ENCODE measurements around the gene TPRN. TPM values are rescaled to one million over a fixed set of nuclear protein-coding genes. Genes with fewer than 3 reads are reported as not detected.

Gene TPRN
- total and polyA plus RNA-seq, 7 experiments from 2014 or later, result 0.35 to 13.5 (median 7.4) TPM

DNA sequence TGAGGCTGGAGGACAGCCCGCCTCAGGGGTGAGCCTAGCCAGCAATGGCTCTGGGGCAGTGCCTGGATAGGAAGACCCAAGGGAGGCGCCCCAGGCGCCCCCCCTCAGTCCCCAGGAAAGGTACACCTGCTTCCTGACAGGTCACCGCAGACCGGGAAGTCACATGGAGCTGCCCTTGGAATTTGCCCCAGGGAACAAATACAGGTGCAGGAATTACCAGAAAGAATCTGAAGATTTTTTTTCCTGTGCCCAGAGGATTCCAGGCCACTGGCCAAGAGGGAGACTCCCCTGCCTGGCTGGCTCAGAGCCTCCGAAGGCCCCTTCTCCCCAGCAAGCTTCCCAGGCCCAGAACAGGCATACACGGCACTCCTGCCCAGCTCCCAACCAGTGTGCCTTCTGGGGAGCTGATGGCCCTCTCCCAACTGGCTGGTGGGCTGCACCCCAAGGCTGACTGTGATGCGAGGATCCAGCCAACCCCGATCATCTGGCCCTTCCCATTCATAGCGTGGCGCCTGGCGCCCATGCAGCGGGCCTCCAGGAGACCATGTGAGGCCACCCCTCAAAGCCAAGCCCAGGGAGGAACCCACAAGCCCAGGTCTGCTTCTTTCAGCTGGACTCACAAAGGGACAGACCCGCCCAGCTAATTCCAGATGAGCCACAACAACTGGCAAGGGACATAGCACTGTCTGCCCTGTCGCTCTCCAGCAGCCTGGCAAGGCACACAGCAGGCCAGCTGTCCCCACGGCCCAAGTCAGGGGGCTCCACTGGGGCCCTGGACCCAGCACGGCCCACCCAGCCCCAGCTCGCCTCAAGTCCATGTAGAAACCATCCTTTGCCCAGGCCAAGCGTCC lies 2.3 kb downstream of the TPRN start:
- peak overlapping the region in 5 of 10 donors; percentile 12 to 81 (median 42) for H3K4me3 Mint-ChIP-seq
- intact Hi-C loops (cut with micrococcal nuclease), result no loop called here

DNA sequence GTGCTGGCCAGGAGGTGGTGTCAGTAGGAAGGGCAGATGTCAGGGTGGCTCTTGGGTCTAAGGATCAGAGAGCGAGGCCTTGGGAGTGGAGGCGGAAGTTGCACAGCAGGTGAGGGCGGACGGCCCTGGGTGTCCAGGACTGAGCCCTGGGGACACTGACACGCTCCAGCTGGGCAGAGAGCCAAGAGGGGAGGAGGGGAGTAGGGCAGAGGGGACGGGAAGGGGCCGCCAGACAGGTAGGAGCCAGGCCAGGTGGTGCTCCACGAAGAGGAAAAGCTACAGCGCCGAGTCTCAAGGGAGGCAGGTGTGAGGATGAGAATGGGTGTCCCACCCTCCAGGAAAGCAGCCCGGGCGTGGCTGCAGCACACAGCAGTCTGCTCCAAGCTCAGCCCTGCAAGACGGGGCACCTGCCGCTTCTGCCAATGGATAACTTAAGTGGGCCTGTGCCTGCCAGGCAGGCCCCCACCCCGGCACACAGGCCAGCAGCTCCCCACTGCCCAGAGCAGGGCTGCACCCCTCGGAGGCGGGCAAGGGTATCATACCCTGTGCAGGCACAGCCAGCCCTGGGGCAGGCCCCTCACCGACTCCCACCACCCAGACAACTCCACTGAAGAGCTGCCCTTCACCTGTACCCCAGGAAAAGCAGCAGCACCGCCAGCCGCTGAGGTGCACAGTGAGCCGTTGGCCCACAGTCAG lies 4.9 kb downstream of the TPRN start:
- Histone ChIP-seq H3K9me3 (ENCODE audit: control insufficient read depth in 2 of 3, low read length in 3 of 3) (no peaks in the 10 kb centered on the region), H3K27ac (ENCODE audit: low read depth, low read length) (no peak overlapping the region), H3K4me1 (ENCODE audit: control insufficient read depth in 2 of 2, insufficient read depth in 2 of 2, low read length in 2 of 2) (no peaks in the 10 kb centered on the region), H3K4me3 (ENCODE audit: low read length) (no peak overlapping the region), H3K36me3 (ENCODE audit: control insufficient read depth in 2 of 3, insufficient read depth in 3 of 3, low read length in 3 of 3) (peaks cover 0 to 9% (median 0%) of the 10 kb centered on the region in 3 experiments), H3K27me3 (ENCODE audit: control insufficient read depth in 2 of 2, insufficient read depth in 2 of 2, low read length in 2 of 2) (no peaks in the 10 kb centered on the region)
- DNase-seq (no peak), ATAC-seq (no peak)
- no peak overlapping the region for H3K4me3 Mint-ChIP-seq
- H3K4me1 Mint-ChIP-seq, result peaks cover 0 to 11% (median 4%) of the 10 kb centered on the region in 7 donors
- POLR2A ChIA-PET, result interaction anchor here (0.6 to 1.6 kb wide), 3 partner anchors 9 to 199 kb away, joined by 3 to 5 read pairs (median 4); partner anchors contain the start of genes CLIC3 and TMEM203
- intact Hi-C loops (cut with micrococcal nuclease), result no loop called here
- CTCF ChIA-PET, result no interaction called here
- H3K36me3 Mint-ChIP-seq, result peaks cover 0 to 4% (median 0%) of the 10 kb centered on the region in 5 donors
- no peak overlapping the region for H3K27ac Mint-ChIP-seq
- no peaks in the 10 kb centered on the region for H3K9me3 Mint-ChIP-seq
- H3K27me3 Mint-ChIP-seq, result no peaks in the 10 kb centered on the region

More for the DNA sequence above, 2.3 kb downstream of the TPRN start:
- DNase-seq (no peak), ATAC-seq (no peak)
- Histone ChIP-seq H3K4me1 (ENCODE audit: control insufficient read depth in 2 of 2, insufficient read depth in 2 of 2, low read length in 2 of 2) (peaks cover 6 to 8% of the 10 kb centered on the region in 2 donors), H3K27me3 (ENCODE audit: control insufficient read depth in 2 of 2, insufficient read depth in 2 of 2, low read length in 2 of 2) (no peaks in the 10 kb centered on the region), H3K9me3 (ENCODE audit: control insufficient read depth in 2 of 3, low read length in 3 of 3) (no peaks in the 10 kb centered on the region), H3K36me3 (ENCODE audit: control insufficient read depth in 2 of 3, insufficient read depth in 3 of 3, low read length in 3 of 3) (no peaks in the 10 kb centered on the region), H3K4me3 (ENCODE audit: low read length) (no peak overlapping the region), H3K27ac (ENCODE audit: low read depth, low read length) (no peak overlapping the region)
- Mint-ChIP-seq H3K4me1 (peaks cover 9 to 21% (median 11%) of the 10 kb centered on the region in 7 donors), H3K27ac (no peak overlapping the region), H3K27me3 (no peaks in the 10 kb centered on the region), H3K9me3 (no peaks in the 10 kb centered on the region), H3K36me3 (no peaks in the 10 kb centered on the region)
- POLR2A ChIA-PET, result interaction anchor here (0.6 to 3.4 kb wide), 7 partner anchors 9 to 386 kb away, joined by 3 to 16 read pairs (median 4); partner anchors contain the start of genes CYSRT1, MAN1B1 and SSNA1
- CTCF ChIA-PET, result no interaction called here

DNA sequence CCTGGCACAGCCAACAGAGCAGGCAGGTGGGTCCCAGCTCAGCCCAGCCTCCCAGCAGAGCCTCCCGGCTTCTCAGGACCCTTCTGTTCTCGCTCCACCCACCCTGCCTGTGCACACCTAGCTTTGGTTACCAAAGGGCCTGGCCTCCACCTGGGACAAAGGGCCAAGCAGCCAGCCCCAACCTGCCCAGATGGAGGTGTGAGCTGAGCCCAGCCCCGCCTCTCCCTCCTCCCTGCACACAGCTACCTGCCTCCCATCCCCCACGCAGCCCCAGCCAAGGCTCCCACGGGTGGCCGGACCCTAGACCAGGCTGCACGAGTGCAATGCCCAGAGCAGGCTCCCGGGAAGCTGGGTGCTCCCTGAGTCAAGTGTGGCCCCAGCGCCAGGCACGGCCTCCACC lies 5.6 kb downstream of the TPRN start:
- Mint-ChIP-seq H3K4me3 (no peak overlapping the region), H3K27ac (no peak overlapping the region), H3K27me3 (no peaks in the 10 kb centered on the region), H3K9me3 (no peaks in the 10 kb centered on the region), H3K4me1 (peaks cover 0 to 17% (median 7%) of the 10 kb centered on the region in 7 donors), H3K36me3 (peaks cover 0 to 4% (median 0%) of the 10 kb centered on the region in 5 donors)
- ATAC-seq (no peak), DNase-seq (no peak)
- Histone ChIP-seq H3K9me3 (ENCODE audit: control insufficient read depth in 2 of 3, low read length in 3 of 3) (no peaks in the 10 kb centered on the region), H3K36me3 (ENCODE audit: control insufficient read depth in 2 of 3, insufficient read depth in 3 of 3, low read length in 3 of 3) (peaks cover 0 to 16% (median 0%) of the 10 kb centered on the region in 3 experiments), H3K27me3 (ENCODE audit: control insufficient read depth in 2 of 2, insufficient read depth in 2 of 2, low read length in 2 of 2) (no peaks in the 10 kb centered on the region), H3K4me3 (ENCODE audit: low read length) (no peak overlapping the region), H3K4me1 (ENCODE audit: control insufficient read depth in 2 of 2, insufficient read depth in 2 of 2, low read length in 2 of 2) (peaks cover under 1 to 4% of the 10 kb centered on the region in 2 donors), H3K27ac (ENCODE audit: low read depth, low read length) (no peak overlapping the region)
- intact Hi-C loops (cut with micrococcal nuclease), result no loop called here
- ChIA-PET POLR2A (interaction anchor here (10.4 kb wide), 1 partner anchor 10 kb away, joined by 136 read pairs; the partner anchor contains the start of genes NDOR1, TMEM203 and TPRN), CTCF (no interaction called here)

DNA sequence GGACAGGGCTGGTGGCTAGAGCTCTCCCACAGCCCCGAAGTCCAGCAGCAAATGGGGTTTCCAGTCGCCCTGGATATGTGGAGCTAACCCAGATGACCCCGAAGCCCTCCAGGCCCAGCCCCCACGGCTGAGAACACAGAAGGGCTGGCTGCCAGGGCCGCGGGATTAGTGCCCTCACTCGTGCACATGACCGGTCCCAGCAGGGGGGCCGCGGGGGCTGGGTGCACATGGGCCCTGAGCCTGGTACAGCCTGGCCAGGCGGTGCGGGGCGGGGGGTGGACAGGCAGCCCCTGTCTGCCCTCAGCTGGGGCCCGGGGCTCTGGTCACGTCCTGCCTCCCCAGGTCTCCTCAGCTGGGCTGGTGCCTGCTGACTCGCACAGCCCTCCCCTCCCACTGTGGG lies 6.2 kb downstream of the TPRN start:
- Mint-ChIP-seq H3K4me1 (peaks cover 0 to 22% (median 8%) of the 10 kb centered on the region in 7 donors), H3K9me3 (no peaks in the 10 kb centered on the region), H3K27me3 (no peaks in the 10 kb centered on the region), H3K27ac (no peak overlapping the region), H3K36me3 (peaks cover 0 to 4% (median 0%) of the 10 kb centered on the region in 5 donors), H3K4me3 (no peak overlapping the region)
- ATAC-seq, result no peak
- H3K4me3 ChIP-seq (ENCODE audit: low read length), result no peak overlapping the region
- H3K36me3 ChIP-seq (ENCODE audit: control insufficient read depth in 2 of 3, insufficient read depth in 3 of 3, low read length in 3 of 3), result peaks cover 0 to 20% (median 0%) of the 10 kb centered on the region in 3 experiments
- no peaks in the 10 kb centered on the region for H3K9me3 ChIP-seq (ENCODE audit: control insufficient read depth in 2 of 3, low read length in 3 of 3)
- H3K27me3 ChIP-seq (ENCODE audit: control insufficient read depth in 2 of 2, insufficient read depth in 2 of 2, low read length in 2 of 2), result no peaks in the 10 kb centered on the region
- ChIA-PET POLR2A (interaction anchor here (1.3 to 10.4 kb wide), 2 partner anchors 10 to 29 kb away, joined by 4 to 136 read pairs; partner anchors contain the start of genes NDOR1, TMEM203 and TPRN), CTCF (no interaction called here)
- DNase-seq, result no peak
- peaks cover 6 to 9% of the 10 kb centered on the region in 2 donors for H3K4me1 ChIP-seq (ENCODE audit: control insufficient read depth in 2 of 2, insufficient read depth in 2 of 2, low read length in 2 of 2)
- no peak overlapping the region for H3K27ac ChIP-seq (ENCODE audit: low read depth, low read length)
- intact Hi-C loops (cut with micrococcal nuclease), result no loop called here

DNA sequence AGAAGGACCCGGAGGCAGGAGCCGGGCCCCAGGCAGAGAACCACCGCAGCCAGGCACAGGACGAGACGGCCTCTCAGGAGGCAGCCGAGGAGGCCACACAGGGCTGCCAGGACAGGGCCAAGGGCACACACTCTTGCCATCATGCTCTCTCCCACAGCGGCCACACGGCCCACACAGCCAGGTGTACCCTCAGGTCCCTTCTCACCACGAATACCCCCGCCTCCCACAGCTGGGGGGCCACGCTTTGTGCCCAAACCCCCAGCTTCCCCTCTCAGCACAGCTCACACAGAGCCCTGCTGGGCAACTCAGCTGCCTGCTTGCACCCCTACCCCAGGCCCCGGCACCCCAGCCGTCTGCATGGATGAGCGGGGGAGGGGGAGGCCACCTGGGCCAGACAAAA lies 6.8 kb downstream of the TPRN start:
- H3K27ac Mint-ChIP-seq, result no peak overlapping the region
- POLR2A ChIA-PET, result interaction anchor here (1.3 to 10.4 kb wide), 2 partner anchors 11 to 29 kb away, joined by 4 to 136 read pairs; partner anchors contain the start of genes NDOR1, TMEM203 and TPRN
- H3K36me3 Mint-ChIP-seq, result peaks cover 0 to 6% (median 0%) of the 10 kb centered on the region in 5 donors
- DNase-seq (no peak), ATAC-seq (no peak)
- CTCF ChIA-PET, result interaction anchor here (0.6 kb wide), 1 partner anchor 562 kb away, joined by 3 read pairs; no protein-coding TSS in a partner anchor
- no peak overlapping the region for H3K4me3 Mint-ChIP-seq
- no peaks in the 10 kb centered on the region for H3K27me3 ChIP-seq (ENCODE audit: control insufficient read depth in 2 of 2, insufficient read depth in 2 of 2, low read length in 2 of 2)
- no peak overlapping the region for H3K27ac ChIP-seq (ENCODE audit: low read depth, low read length)
- no peaks in the 10 kb centered on the region for H3K27me3 Mint-ChIP-seq
- intact Hi-C loops (cut with micrococcal nuclease), result no loop called here
- peaks cover 11 to 13% of the 10 kb centered on the region in 2 donors for H3K4me1 ChIP-seq (ENCODE audit: control insufficient read depth in 2 of 2, insufficient read depth in 2 of 2, low read length in 2 of 2)
- H3K4me3 ChIP-seq (ENCODE audit: low read length), result no peak overlapping the region
- H3K4me1 Mint-ChIP-seq, result peaks cover 0 to 27% (median 13%) of the 10 kb centered on the region in 7 donors
- H3K9me3 Mint-ChIP-seq, result peaks cover 0 to 2% (median 0%) of the 10 kb centered on the region in 11 donors
- no peaks in the 10 kb centered on the region for H3K9me3 ChIP-seq (ENCODE audit: control insufficient read depth in 2 of 3, low read length in 3 of 3)
- H3K36me3 ChIP-seq (ENCODE audit: control insufficient read depth in 2 of 3, insufficient read depth in 3 of 3, low read length in 3 of 3), result peaks cover 0 to 20% (median 0%) of the 10 kb centered on the region in 3 experiments

DNA sequence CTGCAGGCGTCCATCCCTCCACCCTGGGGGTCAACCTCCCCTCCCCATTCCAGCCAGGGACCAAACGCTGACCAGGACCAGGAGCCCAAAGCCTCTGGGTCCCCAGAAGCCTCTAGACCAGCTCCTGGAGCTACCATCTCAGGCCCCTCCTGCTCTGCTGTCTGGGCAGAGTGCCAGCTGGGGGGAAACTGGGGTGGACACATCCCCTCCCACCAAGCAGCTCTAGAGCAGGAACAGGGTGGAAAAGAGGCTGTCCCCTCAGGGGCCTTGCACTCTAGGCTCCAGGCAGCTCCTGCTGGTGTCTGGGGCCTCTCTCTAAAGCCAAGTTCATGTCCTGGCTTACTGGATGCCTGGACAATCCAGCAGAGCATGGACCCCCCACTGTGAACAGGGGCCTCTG lies 7.7 kb downstream of the TPRN start:
- ChIA-PET CTCF (interaction anchor here (0.6 to 1.0 kb wide), 2 partner anchors 399 to 561 kb away, joined by 3 read pairs; no protein-coding TSS in a partner anchor), POLR2A (interaction anchor here (0.6 to 10.4 kb wide), 6 partner anchors 12 to 67 kb away, joined by 3 to 136 read pairs (median 4); partner anchors contain the start of genes NDOR1, TMEM203 and TPRN)
- peaks cover 0 to 28% (median 0%) of the 10 kb centered on the region in 3 experiments for H3K36me3 ChIP-seq (ENCODE audit: control insufficient read depth in 2 of 3, insufficient read depth in 3 of 3, low read length in 3 of 3)
- peaks cover 12 to 13% of the 10 kb centered on the region in 2 donors for H3K4me1 ChIP-seq (ENCODE audit: control insufficient read depth in 2 of 2, insufficient read depth in 2 of 2, low read length in 2 of 2)
- Mint-ChIP-seq H3K4me1 (peaks cover 0 to 26% (median 13%) of the 10 kb centered on the region in 7 donors), H3K27me3 (no peaks in the 10 kb centered on the region), H3K27ac (no peak overlapping the region), H3K9me3 (peaks cover 0 to 2% (median 0%) of the 10 kb centered on the region in 11 donors), H3K36me3 (peaks cover 0 to 6% (median 0%) of the 10 kb centered on the region in 5 donors), H3K4me3 (no peak overlapping the region)
- H3K9me3 ChIP-seq (ENCODE audit: control insufficient read depth in 2 of 3, low read length in 3 of 3), result no peaks in the 10 kb centered on the region
- ATAC-seq, result no peak
- H3K4me3 ChIP-seq (ENCODE audit: low read length), result no peak overlapping the region
- intact Hi-C loops (cut with micrococcal nuclease), result no loop called here
- no peak overlapping the region for H3K27ac ChIP-seq (ENCODE audit: low read depth, low read length)
- no peaks in the 10 kb centered on the region for H3K27me3 ChIP-seq (ENCODE audit: control insufficient read depth in 2 of 2, insufficient read depth in 2 of 2, low read length in 2 of 2)
- no peak for DNase-seq

Data from naive thymus-derived CD4-positive, alpha-beta T cell (primary cell).